OCI-LY1 (cell line): Measurements from ENCODE around the gene HINT1.

Experiments
- CTCF ChIP-seq: fragments of 200-600 bp; sonication (generic), shearing (Covaris generic); IDR thresholded peaks from 2 replicates; pipeline ENCODE4 v1.5.1; 2017; ENCODE audit warnings: mild to moderate bottlenecking, antibody characterized with exemption, low read length, moderate library complexity, mixed read lengths
- EZH2 ChIP-seq: fragments of 200-600 bp; sonication (generic), shearing (Covaris generic); IDR thresholded peaks from 2 replicates; pipeline ENCODE4 v1.8.0; 2017; ENCODE audit warnings: borderline replicate concordance, mixed run types, mild to moderate bottlenecking, antibody characterized with exemption, low read length, moderate library complexity, mixed read lengths

GRCh38 chr5:131185523-131186104 lies 20.6 kb upstream of the HINT1 start:
- TF ChIP-seq EZH2, result no peak
- TF ChIP-seq CTCF, result no peak
